A673 (cell line): ENCODE measurements around the gene MAS1L.

Experiments used
- EZH2 ChIP-seq: fragments of 200-600 bp; sonication (generic); IDR thresholded peaks from 2 replicates; pipeline ENCODE4 v1.6.1; 2017; ENCODE audit warnings: borderline replicate concordance, low read depth, mild to moderate bottlenecking, mixed read lengths, antibody characterized with exemption, low read length; ENCODE audit not compliant: poor library complexity, severe bottlenecking
- TF ChIP-seq, protein P1 (sequence below): fragments of 300-800, 200-600 bp; sonication (generic); conservative IDR thresholded peaks from 2 replicates; pipeline ENCODE4 v1.5.1; 2017; ENCODE audit warnings: low read depth, mild to moderate bottlenecking, antibody characterized with exemption, low read length, moderate library complexity, mixed read lengths

GRCh38 chr6:29530671-29531310 lies 43.0 kb upstream of the MAS1L start:
- TF ChIP-seq, protein P1, sequence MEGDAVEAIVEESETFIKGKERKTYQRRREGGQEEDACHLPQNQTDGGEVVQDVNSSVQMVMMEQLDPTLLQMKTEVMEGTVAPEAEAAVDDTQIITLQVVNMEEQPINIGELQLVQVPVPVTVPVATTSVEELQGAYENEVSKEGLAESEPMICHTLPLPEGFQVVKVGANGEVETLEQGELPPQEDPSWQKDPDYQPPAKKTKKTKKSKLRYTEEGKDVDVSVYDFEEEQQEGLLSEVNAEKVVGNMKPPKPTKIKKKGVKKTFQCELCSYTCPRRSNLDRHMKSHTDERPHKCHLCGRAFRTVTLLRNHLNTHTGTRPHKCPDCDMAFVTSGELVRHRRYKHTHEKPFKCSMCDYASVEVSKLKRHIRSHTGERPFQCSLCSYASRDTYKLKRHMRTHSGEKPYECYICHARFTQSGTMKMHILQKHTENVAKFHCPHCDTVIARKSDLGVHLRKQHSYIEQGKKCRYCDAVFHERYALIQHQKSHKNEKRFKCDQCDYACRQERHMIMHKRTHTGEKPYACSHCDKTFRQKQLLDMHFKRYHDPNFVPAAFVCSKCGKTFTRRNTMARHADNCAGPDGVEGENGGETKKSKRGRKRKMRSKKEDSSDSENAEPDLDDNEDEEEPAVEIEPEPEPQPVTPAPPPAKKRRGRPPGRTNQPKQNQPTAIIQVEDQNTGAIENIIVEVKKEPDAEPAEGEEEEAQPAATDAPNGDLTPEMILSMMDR: no peak
- no peak for TF ChIP-seq EZH2
